Cardiac muscle cell (in vitro differentiated cells and primary cell): ENCODE results near the gene BANF2. TPM values are rescaled to one million over a fixed set of nuclear protein-coding genes. Genes with fewer than 3 reads are reported as not detected.
A peak's percentile ranks its signal among the peaks of the same experiment; 100 is the strongest.

ENCODE experiments used
- DNase-seq, 2 donors: peaks; one replicate each; pipeline versions ENCODE4 v3.0.0 to v3.0.0-alpha.2; 2010 to 2017; ENCODE audit warnings: low read depth in 1 of 2, low spot score in 1 of 2
- H3K27ac ChIP-seq: fragments of 200-600 bp; sonication (generic); 2 replicates; pipeline ENCODE4 v1.5.1; 2016
- H3K27me3 ChIP-seq: fragments of 200-600 bp; sonication (generic); 2 replicates; pipeline ENCODE4 v1.6.0; 2016; ENCODE audit warnings: control low read depth
- H3K36me3 ChIP-seq: fragments of 200-600 bp; sonication (generic); 2 replicates; pipeline ENCODE4 v1.5.1; 2016; ENCODE audit warnings: control low read depth
- H3K4me1 ChIP-seq: fragments of 200-600 bp; sonication (generic); 2 replicates; pipeline ENCODE4 v1.8.1; 2017; ENCODE audit warnings: low read depth, mild to moderate bottlenecking, mixed run types
- H3K4me3 ChIP-seq: fragments of 200-600 bp; sonication (generic); 2 replicates; pipeline ENCODE4 v1.5.1; 2016; ENCODE audit warnings: mild to moderate bottlenecking
- H3K9me3 ChIP-seq: fragments of 200-600 bp; sonication (generic); 2 replicates; pipeline ENCODE4 v1.5.1; 2017; ENCODE audit warnings: low read depth, mild to moderate bottlenecking, control low read depth
- polyA plus RNA-seq: library from polyadenylated mRNA; unstranded; fragments of >200 nt; fragmentation: Nextera tagmentation; extraction: Ambion mirVana; gene quantifications from 2 replicates; pipeline ENCODE4 v1.2.1, GENCODE V29; 2016
- total RNA-seq: library from RNA; depleted of rRNA; stranded (reverse); fragments of >200 nt; gene quantifications from 2 replicates; pipeline ENCODE4 v1.2.3, GENCODE V29; 2016
- TF ChIP-seq, protein P1 (sequence below): IDR thresholded peaks from 2 replicates; pipeline ENCODE4 v1.5.1; 2012; ENCODE audit warnings: low read depth, mild to moderate bottlenecking, low read length

Gene BANF2
- total and polyA plus RNA-seq, 2 experiments from 2014 or later, result not detected

DNA sequence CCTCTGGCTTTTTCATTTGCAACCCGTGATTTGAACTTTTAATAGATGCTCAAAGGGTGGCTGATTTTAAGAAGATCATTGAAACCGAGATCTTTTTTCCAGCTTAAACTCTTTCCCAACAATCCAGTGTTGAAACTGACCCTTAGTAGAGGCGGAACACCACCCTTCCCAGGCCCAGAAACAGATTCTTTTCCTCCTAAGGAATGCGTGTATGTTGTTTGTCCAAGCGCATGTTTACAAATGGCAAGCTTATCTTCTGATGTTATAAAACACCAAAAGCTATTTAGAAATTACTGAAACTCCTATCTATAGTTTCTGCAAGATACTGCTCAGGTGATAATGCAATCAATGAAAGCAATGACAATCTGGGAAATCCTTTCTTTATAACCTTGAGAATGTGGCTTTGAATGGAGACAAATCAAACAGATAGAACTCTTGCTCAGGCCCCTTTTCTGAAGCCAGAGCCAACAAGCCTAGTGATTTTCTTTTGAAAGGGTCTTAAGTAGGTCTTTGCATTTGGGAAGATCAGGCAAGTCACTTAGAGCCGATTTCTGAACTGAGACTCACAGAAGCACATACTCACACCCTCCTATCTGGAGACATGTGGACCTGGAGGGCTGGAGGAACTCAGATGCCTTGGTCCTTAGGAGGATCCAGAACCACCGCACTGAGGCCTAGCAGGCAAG, 9.1 kb downstream of the BANF2 start:
- Histone ChIP-seq H3K4me1 (peaks cover 18% of the 10 kb centered on the region), H3K27ac (no peak overlapping the region), H3K9me3 (no peaks in the 10 kb centered on the region), H3K36me3 (no peaks in the 10 kb centered on the region), H3K4me3 (no peak overlapping the region), H3K27me3 (no peaks in the 10 kb centered on the region)
- TF ChIP-seq, protein P1, sequence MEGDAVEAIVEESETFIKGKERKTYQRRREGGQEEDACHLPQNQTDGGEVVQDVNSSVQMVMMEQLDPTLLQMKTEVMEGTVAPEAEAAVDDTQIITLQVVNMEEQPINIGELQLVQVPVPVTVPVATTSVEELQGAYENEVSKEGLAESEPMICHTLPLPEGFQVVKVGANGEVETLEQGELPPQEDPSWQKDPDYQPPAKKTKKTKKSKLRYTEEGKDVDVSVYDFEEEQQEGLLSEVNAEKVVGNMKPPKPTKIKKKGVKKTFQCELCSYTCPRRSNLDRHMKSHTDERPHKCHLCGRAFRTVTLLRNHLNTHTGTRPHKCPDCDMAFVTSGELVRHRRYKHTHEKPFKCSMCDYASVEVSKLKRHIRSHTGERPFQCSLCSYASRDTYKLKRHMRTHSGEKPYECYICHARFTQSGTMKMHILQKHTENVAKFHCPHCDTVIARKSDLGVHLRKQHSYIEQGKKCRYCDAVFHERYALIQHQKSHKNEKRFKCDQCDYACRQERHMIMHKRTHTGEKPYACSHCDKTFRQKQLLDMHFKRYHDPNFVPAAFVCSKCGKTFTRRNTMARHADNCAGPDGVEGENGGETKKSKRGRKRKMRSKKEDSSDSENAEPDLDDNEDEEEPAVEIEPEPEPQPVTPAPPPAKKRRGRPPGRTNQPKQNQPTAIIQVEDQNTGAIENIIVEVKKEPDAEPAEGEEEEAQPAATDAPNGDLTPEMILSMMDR, result no peak
- DNase-seq, result no peak

DNA sequence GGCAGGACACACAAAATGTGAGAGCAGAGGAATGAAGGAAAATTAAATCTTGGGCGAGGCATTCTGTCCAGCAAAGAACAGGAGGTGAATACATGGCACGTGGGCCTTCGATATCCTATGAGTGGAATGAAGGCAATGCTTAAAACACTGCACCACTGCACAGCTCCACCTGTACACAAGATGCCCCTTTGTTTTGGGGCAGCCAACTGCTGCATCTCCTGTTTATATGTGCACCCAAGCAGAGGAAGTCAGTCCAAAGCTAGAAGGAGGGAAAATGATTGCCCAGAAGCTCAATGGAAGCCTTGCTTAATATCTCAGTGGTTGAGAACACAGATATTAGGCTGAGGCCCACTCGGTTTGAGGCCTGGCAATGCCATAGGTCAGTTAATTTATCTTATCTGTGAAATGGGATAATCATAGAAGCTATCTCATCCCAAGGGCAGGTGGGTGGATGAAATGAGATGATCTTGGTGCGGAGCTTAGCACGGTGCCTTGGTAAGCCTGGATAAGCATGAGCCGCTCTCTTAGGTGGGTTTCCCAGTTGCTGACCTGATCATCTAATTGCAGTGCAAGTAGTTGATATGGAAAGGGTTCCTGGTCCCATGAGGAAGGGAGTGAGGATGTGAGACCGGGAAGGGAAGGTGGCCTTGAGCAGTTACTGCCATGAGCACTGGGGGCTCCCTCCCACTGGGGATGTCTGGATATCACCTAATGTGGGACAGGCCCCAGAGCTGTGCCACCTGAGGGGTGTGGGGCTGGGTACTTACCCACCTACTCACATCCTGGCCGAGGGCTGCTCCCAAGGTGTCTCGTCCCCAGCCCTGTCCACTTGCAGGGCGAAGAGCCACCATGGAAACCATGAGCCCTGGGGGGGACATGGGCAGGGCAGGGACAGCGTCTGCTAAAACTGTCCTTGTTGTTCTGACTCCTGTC, 9.9 kb downstream of the BANF2 start:
- Histone ChIP-seq H3K4me3 (no peak overlapping the region), H3K4me1 (peaks cover 18% of the 10 kb centered on the region), H3K27me3 (no peaks in the 10 kb centered on the region), H3K9me3 (no peaks in the 10 kb centered on the region), H3K36me3 (no peaks in the 10 kb centered on the region), H3K27ac (no peak overlapping the region)
- TF ChIP-seq, protein P1, result no peak
- no peak for DNase-seq

DNA sequence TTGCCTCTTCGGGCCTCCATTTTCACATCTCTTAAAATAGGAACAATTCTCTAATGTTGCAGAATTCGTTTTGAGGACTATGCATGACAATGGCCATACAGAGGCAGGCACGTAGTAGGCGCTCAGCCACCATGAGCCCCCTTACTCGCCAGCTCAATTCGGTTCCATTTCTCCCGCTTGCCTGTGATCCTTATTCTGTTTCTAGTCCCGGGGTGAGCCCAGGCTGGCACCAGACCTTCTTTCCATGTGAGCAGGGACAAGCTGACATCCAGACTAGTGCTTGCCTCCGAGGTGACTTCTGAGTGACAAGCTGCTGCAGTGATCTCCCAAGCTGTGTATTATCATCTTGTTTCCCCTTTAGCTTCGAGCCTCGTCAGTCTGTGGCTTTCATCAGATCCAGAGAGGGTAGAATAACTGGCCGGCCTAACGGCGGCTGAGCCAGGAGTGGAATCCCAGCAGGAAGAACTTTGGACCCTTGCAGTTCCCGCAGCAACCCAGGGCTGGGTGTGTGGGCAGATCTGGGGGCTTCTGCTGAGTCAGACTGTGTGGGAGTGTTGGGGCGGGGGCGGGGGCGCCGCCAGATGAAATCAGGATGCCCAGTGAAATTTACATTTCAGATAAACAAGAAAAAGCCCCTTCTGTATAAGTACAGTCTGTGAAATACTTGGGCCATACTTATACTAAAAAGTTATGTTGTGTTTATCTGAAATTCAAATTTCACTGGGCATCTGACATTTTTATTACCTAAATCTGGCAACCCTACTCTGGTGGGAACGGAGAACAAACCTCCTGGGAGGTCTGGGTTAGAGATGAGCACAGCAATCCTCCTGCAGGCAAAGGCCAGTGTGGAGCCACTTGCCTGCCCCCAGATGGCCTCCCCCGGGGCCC, 10.9 kb downstream of the BANF2 start:
- TF ChIP-seq, protein P1, result no peak
- peak; percentile 45 to 50 for DNase-seq
- H3K4me1 ChIP-seq, result peaks cover 18% of the 10 kb centered on the region
- H3K27me3 ChIP-seq, result no peaks in the 10 kb centered on the region
- no peaks in the 10 kb centered on the region for H3K9me3 ChIP-seq
- no peaks in the 10 kb centered on the region for H3K36me3 ChIP-seq
- H3K27ac ChIP-seq, result no peak overlapping the region
- H3K4me3 ChIP-seq, result no peak overlapping the region

DNA sequence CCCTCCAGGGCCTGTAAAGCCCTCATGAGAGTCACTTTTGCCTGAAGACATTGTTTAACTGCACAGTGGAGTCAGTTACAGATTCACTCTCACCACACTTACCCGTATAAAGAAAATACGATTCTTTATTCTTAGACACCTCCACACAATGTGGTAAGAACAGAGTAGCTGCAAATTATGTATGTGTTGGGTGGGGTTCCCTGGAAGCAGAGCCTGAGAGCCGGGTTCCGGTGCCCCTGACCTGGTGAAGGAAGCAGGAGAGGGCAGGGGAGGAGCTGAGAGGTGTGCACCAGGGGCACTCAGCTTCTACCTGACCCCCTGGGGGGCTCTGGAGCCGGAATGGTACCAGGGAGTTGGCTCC, 11.5 kb downstream of the BANF2 start:
- TF ChIP-seq, protein P1, result no peak
- Histone ChIP-seq H3K36me3 (no peaks in the 10 kb centered on the region), H3K4me3 (no peak overlapping the region), H3K9me3 (no peaks in the 10 kb centered on the region), H3K27ac (no peak overlapping the region), H3K4me1 (peaks cover 18% of the 10 kb centered on the region), H3K27me3 (no peaks in the 10 kb centered on the region)
- no peak for DNase-seq

DNA sequence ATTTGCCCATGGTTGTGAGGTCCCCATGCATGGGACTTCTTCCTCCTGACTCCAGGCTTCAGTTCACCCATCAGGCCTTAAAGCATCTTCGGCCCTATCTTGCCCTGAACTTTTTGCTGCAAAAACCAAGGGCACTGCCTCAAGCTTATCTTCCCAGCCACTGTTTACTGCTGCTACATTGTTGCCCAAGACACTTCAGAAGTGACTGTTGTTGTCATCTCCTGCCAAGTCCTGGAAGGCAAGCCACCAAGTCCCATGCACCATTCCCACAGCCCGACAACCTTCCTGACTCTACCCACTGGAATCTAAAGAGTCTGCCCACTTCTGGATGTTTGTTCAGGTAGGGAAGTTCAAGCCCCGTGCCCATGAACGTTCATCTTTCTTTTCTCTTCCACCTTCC, 12.4 kb downstream of the BANF2 start:
- DNase-seq, result no peak

More for the DNA sequence above, 12.4 kb downstream of the BANF2 start:
- Histone ChIP-seq H3K4me3 (no peak overlapping the region), H3K36me3 (no peaks in the 10 kb centered on the region), H3K27ac (no peak overlapping the region), H3K27me3 (no peaks in the 10 kb centered on the region), H3K9me3 (no peaks in the 10 kb centered on the region), H3K4me1 (peaks cover 18% of the 10 kb centered on the region)
- TF ChIP-seq, protein P1, result no peak
